ENCODE data around the gene SORCS2.

The SORCS2 gene

GRCh38 chr4:7677799-7678301 lies 485.5 kb downstream of the SORCS2 start:
- H3K27me3 ChIP-seq (ENCODE audit: control insufficient read depth in 1 of 2, insufficient read depth in 2 of 2, low read length in 2 of 2): peaks cover 0 to 2% of the 10 kb centered on the region in 2 donors
- no peaks in the 10 kb centered on the region for H3K36me3 ChIP-seq (ENCODE audit: control insufficient read depth in 2 of 2, insufficient read depth in 2 of 2, low read length in 2 of 2)
- no peak overlapping the region for H3K27ac ChIP-seq (ENCODE audit: low read length)
- no peak overlapping the region for H3K4me3 ChIP-seq (ENCODE audit: low read length in 2 of 2)
- no peaks in the 10 kb centered on the region for H3K4me1 ChIP-seq (ENCODE audit: control insufficient read depth, insufficient read depth, low read length)
- peaks cover 2 to 14% of the 10 kb centered on the region in 2 donors for H3K9me3 ChIP-seq (ENCODE audit: control insufficient read depth in 2 of 2, low read length in 2 of 2)
- no peak overlapping the region for H3K9ac ChIP-seq (ENCODE audit: low read length in 2 of 2)

- Histone ChIP-seq H3K27ac (ENCODE audit: low read length) (no peak overlapping the region), H3K9ac (ENCODE audit: low read length in 2 of 2) (no peak overlapping the region), H3K36me3 (ENCODE audit: control insufficient read depth in 2 of 2, insufficient read depth in 2 of 2, low read length in 2 of 2) (no peaks in the 10 kb centered on the region), H3K4me1 (ENCODE audit: control insufficient read depth, insufficient read depth, low read length) (no peaks in the 10 kb centered on the region), H3K27me3 (ENCODE audit: control insufficient read depth in 1 of 2, insufficient read depth in 2 of 2, low read length in 2 of 2) (no peaks in the 10 kb centered on the region), H3K4me3 (ENCODE audit: low read length in 2 of 2) (no peak overlapping the region), H3K9me3 (ENCODE audit: control insufficient read depth in 2 of 2, low read length in 2 of 2) (peaks cover 3 to 18% of the 10 kb centered on the region in 2 donors)
Measured at GRCh38 chr4:7678318-7678852, 486.0 kb downstream of the SORCS2 start.

- peaks cover 3 to 24% of the 10 kb centered on the region in 2 donors for H3K9me3 ChIP-seq (ENCODE audit: control insufficient read depth in 2 of 2, low read length in 2 of 2)
- H3K27ac ChIP-seq (ENCODE audit: low read length): no peak overlapping the region
- H3K4me3 ChIP-seq (ENCODE audit: low read length in 2 of 2): no peak overlapping the region
- no peak overlapping the region for H3K9ac ChIP-seq (ENCODE audit: low read length in 2 of 2)
- H3K36me3 ChIP-seq (ENCODE audit: control insufficient read depth in 2 of 2, insufficient read depth in 2 of 2, low read length in 2 of 2): no peaks in the 10 kb centered on the region
- H3K27me3 ChIP-seq (ENCODE audit: control insufficient read depth in 1 of 2, insufficient read depth in 2 of 2, low read length in 2 of 2): no peaks in the 10 kb centered on the region
- H3K4me1 ChIP-seq (ENCODE audit: control insufficient read depth, insufficient read depth, low read length): no peaks in the 10 kb centered on the region
Measured at GRCh38 chr4:7679406-7680040, 487.2 kb downstream of the SORCS2 start.

GRCh38 chr4:7680106-7680505 lies 487.8 kb downstream of the SORCS2 start:
- H3K9ac ChIP-seq (ENCODE audit: low read length in 2 of 2): no peak overlapping the region
- H3K27me3 ChIP-seq (ENCODE audit: control insufficient read depth in 1 of 2, insufficient read depth in 2 of 2, low read length in 2 of 2): no peaks in the 10 kb centered on the region
- H3K4me1 ChIP-seq (ENCODE audit: control insufficient read depth, insufficient read depth, low read length): no peaks in the 10 kb centered on the region
- H3K27ac ChIP-seq (ENCODE audit: low read length): no peak overlapping the region
- H3K36me3 ChIP-seq (ENCODE audit: control insufficient read depth in 2 of 2, insufficient read depth in 2 of 2, low read length in 2 of 2): no peaks in the 10 kb centered on the region
- peaks cover 3 to 24% of the 10 kb centered on the region in 2 donors for H3K9me3 ChIP-seq (ENCODE audit: control insufficient read depth in 2 of 2, low read length in 2 of 2)
- H3K4me3 ChIP-seq (ENCODE audit: low read length in 2 of 2): no peak overlapping the region

- Histone ChIP-seq H3K36me3 (ENCODE audit: control insufficient read depth in 2 of 2, insufficient read depth in 2 of 2, low read length in 2 of 2) (no peaks in the 10 kb centered on the region), H3K9me3 (ENCODE audit: control insufficient read depth in 2 of 2, low read length in 2 of 2) (peaks cover 3 to 24% of the 10 kb centered on the region in 2 donors), H3K27ac (ENCODE audit: low read length) (no peak overlapping the region), H3K27me3 (ENCODE audit: control insufficient read depth in 1 of 2, insufficient read depth in 2 of 2, low read length in 2 of 2) (no peaks in the 10 kb centered on the region), H3K9ac (ENCODE audit: low read length in 2 of 2) (no peak overlapping the region), H3K4me3 (ENCODE audit: low read length in 2 of 2) (no peak overlapping the region), H3K4me1 (ENCODE audit: control insufficient read depth, insufficient read depth, low read length) (no peaks in the 10 kb centered on the region)
Measured at GRCh38 chr4:7680731-7681130, 488.4 kb downstream of the SORCS2 start.

GRCh38 chr4:7683126-7683703 lies 490.9 kb downstream of the SORCS2 start:
- H3K9ac ChIP-seq (ENCODE audit: low read length in 2 of 2): no peak overlapping the region
- no peak overlapping the region for H3K4me3 ChIP-seq (ENCODE audit: low read length in 2 of 2)
- H3K4me1 ChIP-seq (ENCODE audit: control insufficient read depth, insufficient read depth, low read length): no peaks in the 10 kb centered on the region
- H3K9me3 ChIP-seq (ENCODE audit: control insufficient read depth in 2 of 2, low read length in 2 of 2): peaks cover 3 to 24% of the 10 kb centered on the region in 2 donors
- no peaks in the 10 kb centered on the region for H3K36me3 ChIP-seq (ENCODE audit: control insufficient read depth in 2 of 2, insufficient read depth in 2 of 2, low read length in 2 of 2)
- H3K27ac ChIP-seq (ENCODE audit: low read length): no peak overlapping the region
- H3K27me3 ChIP-seq (ENCODE audit: control insufficient read depth in 1 of 2, insufficient read depth in 2 of 2, low read length in 2 of 2): no peaks in the 10 kb centered on the region

- H3K9ac ChIP-seq (ENCODE audit: low read length in 2 of 2): no peak overlapping the region
Measured at GRCh38 chr4:7684294-7684693, 492.0 kb downstream of the SORCS2 start.

GRCh38 chr4:7686070-7686870 lies 493.9 kb downstream of the SORCS2 start:
- Histone ChIP-seq H3K4me3 (ENCODE audit: low read length in 2 of 2) (no peak overlapping the region), H3K36me3 (ENCODE audit: control insufficient read depth in 2 of 2, insufficient read depth in 2 of 2, low read length in 2 of 2) (no peaks in the 10 kb centered on the region), H3K27me3 (ENCODE audit: control insufficient read depth in 1 of 2, insufficient read depth in 2 of 2, low read length in 2 of 2) (no peaks in the 10 kb centered on the region), H3K4me1 (ENCODE audit: control insufficient read depth, insufficient read depth, low read length) (no peaks in the 10 kb centered on the region), H3K9me3 (ENCODE audit: control insufficient read depth in 2 of 2, low read length in 2 of 2) (peaks cover 3 to 24% of the 10 kb centered on the region in 2 donors), H3K27ac (ENCODE audit: low read length) (no peak overlapping the region), H3K9ac (ENCODE audit: low read length in 2 of 2) (no peak overlapping the region)

More at GRCh38 chr4:7684294-7684693, 492.0 kb downstream of the SORCS2 start:
- H3K27ac ChIP-seq (ENCODE audit: low read length): no peak overlapping the region
- H3K9me3 ChIP-seq (ENCODE audit: control insufficient read depth in 2 of 2, low read length in 2 of 2): peaks cover 3 to 24% of the 10 kb centered on the region in 2 donors
- no peaks in the 10 kb centered on the region for H3K4me1 ChIP-seq (ENCODE audit: control insufficient read depth, insufficient read depth, low read length)
- H3K27me3 ChIP-seq (ENCODE audit: control insufficient read depth in 1 of 2, insufficient read depth in 2 of 2, low read length in 2 of 2): no peaks in the 10 kb centered on the region
- no peaks in the 10 kb centered on the region for H3K36me3 ChIP-seq (ENCODE audit: control insufficient read depth in 2 of 2, insufficient read depth in 2 of 2, low read length in 2 of 2)
- H3K4me3 ChIP-seq (ENCODE audit: low read length in 2 of 2): no peak overlapping the region

GRCh38 chr4:7687006-7687405 lies 494.7 kb downstream of the SORCS2 start:
- Histone ChIP-seq H3K4me3 (ENCODE audit: low read length in 2 of 2) (no peak overlapping the region), H3K9ac (ENCODE audit: low read length in 2 of 2) (no peak overlapping the region), H3K9me3 (ENCODE audit: control insufficient read depth in 2 of 2, low read length in 2 of 2) (peaks cover 3 to 19% of the 10 kb centered on the region in 2 donors), H3K4me1 (ENCODE audit: control insufficient read depth, insufficient read depth, low read length) (no peaks in the 10 kb centered on the region), H3K27me3 (ENCODE audit: control insufficient read depth in 1 of 2, insufficient read depth in 2 of 2, low read length in 2 of 2) (no peaks in the 10 kb centered on the region), H3K27ac (ENCODE audit: low read length) (no peak overlapping the region), H3K36me3 (ENCODE audit: control insufficient read depth in 2 of 2, insufficient read depth in 2 of 2, low read length in 2 of 2) (no peaks in the 10 kb centered on the region)

GRCh38 chr4:7687796-7688195 lies 495.5 kb downstream of the SORCS2 start:
- Histone ChIP-seq H3K27me3 (ENCODE audit: control insufficient read depth in 1 of 2, insufficient read depth in 2 of 2, low read length in 2 of 2) (no peaks in the 10 kb centered on the region), H3K9me3 (ENCODE audit: control insufficient read depth in 2 of 2, low read length in 2 of 2) (peaks cover 1 to 11% of the 10 kb centered on the region in 2 donors), H3K36me3 (ENCODE audit: control insufficient read depth in 2 of 2, insufficient read depth in 2 of 2, low read length in 2 of 2) (no peaks in the 10 kb centered on the region), H3K9ac (ENCODE audit: low read length in 2 of 2) (no peak overlapping the region), H3K4me1 (ENCODE audit: control insufficient read depth, insufficient read depth, low read length) (no peaks in the 10 kb centered on the region), H3K27ac (ENCODE audit: low read length) (no peak overlapping the region), H3K4me3 (ENCODE audit: low read length in 2 of 2) (no peak overlapping the region)

Measured in stomach smooth muscle (tissue), 2 donors.